Stimulated activated CD8-positive, alpha-beta memory T cell treated with anti-CD3 and anti-CD28 coated beads, Interleukin-2, amount 100 ng/mL, for 1 hour (primary cell): ENCODE results near the gene FGGY.
"Not testable (repeated sequence)": the region's sequence is repeated elsewhere in the genome, so short reads cannot be mapped to it uniquely, and the experiment has no call there.

Experiments used
- DNase-seq, 2 donors: peaks; one replicate each; pipeline ENCODE4 v3.0.0-alpha.2; 2020; ENCODE audit warnings: low read depth in 2 of 2

Gene FGGY

DNA sequence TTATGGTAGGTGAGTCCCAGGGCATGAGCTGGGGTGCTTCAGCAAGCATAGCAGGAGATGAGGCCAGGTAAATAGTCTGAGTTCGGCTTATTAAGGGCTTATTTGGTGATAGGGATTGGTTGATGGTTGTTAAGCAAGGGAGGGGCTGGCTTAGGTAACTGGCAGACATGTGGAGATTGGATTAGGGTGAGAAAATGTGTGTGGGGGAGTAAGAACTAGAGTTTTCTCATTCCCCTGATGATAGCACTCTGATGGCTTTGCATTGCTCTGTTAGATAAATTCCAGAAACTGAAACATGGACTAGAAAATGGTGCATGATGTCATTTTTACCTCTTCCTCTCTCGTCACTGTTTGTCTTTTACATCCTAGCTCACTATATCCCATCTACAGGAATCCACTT lies 53.6 kb downstream of the FGGY start:
- DNase-seq = no peak

DNA sequence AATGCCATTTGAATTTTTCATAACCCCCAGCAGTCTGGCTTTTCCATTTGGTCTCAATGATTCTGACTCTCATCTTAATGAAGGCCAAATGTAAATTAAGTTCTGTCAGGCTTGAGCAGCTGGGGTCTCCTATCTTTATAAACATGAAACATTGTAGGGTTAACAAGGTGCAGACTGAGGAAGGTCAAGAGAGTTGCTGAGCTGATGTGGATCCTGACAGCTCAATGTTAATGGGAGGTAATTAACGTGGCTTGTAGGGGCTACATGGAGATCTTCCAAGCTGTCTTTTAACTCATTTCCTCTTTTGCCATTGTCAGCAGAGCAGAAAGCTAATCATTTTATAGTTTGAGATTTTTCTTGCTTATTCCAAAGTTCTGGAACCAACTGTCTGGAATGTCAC lies 55.2 kb downstream of the FGGY start:
- DNase-seq = no peak

DNA sequence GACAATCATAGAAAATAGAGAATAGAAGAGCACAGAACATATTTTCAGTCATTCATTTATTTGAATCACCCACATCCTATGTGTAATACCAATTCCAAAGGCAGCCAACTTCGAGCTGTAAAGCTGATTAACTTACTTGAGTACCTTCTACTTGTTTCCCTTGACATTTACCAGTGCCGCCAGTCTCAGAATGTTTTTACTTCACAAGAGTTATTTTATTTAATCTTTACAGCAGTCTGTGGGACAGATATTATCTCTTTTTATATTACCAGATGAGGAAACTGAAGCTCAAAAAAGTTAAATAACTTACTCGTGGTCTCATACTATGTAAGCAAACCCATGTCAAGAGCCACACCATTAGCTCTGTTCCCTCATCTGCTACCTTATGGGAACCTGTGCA lies 56.6 kb downstream of the FGGY start:
- DNase-seq = no peak

GRCh38 chr1:59354239-59354638 lies 57.3 kb downstream of the FGGY start:
- not testable (repeated sequence) for DNase-seq

- DNase-seq = no peak
Measured at GRCh38 chr1:59354709-59355337, 57.9 kb downstream of the FGGY start.

DNA sequence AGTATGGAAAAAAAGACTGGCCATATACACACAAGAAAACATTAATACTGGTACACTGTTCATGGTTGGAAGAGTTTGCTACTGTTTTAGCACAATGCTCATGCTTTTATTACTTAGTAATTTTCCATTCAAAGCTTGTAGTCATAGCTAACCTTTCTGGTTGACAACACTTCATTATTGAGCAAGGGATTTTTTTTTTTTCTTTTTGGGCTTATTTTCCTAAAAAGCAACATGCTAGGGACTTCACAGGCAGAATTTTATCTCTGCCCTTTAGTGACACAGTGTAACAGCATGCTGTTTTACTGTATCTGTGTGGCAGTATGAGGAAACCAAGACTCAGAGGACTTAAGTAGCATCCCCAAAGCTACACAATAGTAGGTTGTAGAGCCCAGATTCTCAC lies 58.5 kb downstream of the FGGY start:
- no peak for DNase-seq

GRCh38 chr1:59356627-59357026 lies 59.7 kb downstream of the FGGY start:
- DNase-seq = no peak

- no peak for DNase-seq
Measured at GRCh38 chr1:59357645-59358320, 60.9 kb downstream of the FGGY start.

GRCh38 chr1:59359325-59359724 lies 62.4 kb downstream of the FGGY start:
- no peak for DNase-seq

- no peak for DNase-seq
Measured at GRCh38 chr1:59360170-59360569, 63.3 kb downstream of the FGGY start.

GRCh38 chr1:59360729-59361128 lies 63.8 kb downstream of the FGGY start:
- DNase-seq = no peak

- DNase-seq = no peak
Measured at GRCh38 chr1:59361766-59362165, 64.9 kb downstream of the FGGY start.

- DNase-seq = no peak
Measured at GRCh38 chr1:59364037-59364436, 67.1 kb downstream of the FGGY start.

DNA sequence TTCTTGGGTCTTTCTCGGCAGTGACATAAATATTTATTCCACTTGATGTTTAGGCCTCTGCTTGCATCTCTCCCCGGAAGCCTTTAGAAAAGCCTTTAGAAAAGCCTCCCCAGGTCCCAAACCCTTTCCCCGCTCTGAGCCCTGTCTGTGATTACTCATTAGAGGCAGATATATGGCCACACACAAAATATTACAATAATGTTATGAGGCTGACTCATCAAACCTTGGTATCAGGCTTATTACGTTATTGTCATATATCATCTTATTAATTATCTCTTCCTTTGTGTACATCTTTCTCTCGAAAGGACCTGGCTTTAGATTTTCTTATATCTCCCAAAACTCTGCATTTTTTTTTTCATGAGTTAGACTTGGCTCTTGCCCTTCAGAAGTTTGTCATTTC lies 69.5 kb downstream of the FGGY start:
- no peak for DNase-seq

GRCh38 chr1:59367301-59368007 lies 70.6 kb downstream of the FGGY start:
- DNase-seq = no peak

DNA sequence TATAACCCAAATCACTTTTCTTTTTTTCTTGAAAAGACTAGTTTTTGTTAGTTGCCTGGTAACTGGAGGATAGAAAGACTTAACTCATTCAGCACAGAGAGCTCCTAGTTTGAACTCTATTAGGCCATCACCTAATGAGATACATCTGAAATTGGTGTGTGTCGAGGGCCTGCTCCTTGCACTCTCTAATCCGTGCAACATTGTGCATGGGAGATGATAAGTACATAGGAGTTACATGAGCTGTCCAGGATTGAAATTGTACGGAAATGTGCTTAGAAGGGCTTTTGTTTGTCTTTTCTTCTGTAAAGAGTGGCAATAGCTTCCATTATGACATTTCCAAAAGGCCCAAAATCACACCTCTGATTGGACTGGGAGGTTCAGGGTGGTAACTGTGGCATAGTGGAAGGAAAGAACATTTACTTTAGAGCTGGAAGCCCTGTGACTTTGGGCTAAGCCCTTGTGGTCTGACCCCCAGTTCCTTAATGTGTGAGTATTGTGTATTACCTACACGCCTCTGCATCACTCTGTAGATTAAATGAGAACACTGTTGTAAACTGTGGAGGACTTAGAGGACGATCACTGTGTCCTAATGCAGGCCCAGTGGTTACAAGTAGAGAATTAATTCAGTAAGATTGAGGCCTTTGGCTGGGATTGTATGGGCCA lies 71.2 kb downstream of the FGGY start:
- no peak for DNase-seq

DNA sequence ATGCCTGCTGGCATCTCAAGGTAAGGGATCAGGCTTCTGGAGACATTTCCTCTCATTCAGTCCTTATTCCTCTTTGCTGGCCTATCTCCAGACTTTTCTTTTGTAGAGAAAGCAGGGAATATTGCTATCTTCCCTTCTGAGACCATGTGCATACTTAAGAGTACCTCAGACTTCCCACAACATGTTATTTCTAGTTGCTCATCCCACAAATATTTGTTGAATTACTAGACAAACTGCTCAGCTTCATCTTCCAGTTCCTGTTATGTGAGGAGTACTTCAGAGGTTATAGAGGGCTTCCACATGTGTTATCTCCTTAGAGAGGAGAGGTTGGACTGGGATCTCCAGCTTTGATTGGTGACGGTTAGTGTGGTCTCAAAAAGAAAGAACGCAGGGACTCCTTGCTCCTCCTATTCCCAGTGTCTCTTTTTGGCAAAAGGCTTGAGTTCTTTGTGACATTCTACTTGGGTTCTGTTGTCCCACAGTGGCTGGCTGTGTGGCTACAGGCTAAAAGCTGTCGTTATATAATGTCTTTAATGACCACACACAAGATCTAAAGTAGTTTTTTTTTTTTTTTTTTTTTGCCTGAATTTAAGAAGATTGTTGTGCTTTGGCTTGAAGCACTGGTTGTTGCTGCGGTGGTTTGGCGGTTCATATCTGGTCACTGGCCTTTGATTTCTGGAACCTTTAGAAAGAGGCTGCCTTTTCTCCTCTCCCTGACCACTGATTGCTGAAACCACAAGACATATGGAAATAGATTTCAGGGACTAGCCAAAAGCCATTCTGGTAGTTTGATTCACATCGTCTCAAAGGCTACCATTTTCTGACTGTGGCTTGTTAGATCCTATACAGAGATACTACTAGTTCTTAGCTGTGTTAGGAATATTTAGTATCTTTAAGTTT lies 78.7 kb downstream of the FGGY start:
- DNase-seq = no peak

DNA sequence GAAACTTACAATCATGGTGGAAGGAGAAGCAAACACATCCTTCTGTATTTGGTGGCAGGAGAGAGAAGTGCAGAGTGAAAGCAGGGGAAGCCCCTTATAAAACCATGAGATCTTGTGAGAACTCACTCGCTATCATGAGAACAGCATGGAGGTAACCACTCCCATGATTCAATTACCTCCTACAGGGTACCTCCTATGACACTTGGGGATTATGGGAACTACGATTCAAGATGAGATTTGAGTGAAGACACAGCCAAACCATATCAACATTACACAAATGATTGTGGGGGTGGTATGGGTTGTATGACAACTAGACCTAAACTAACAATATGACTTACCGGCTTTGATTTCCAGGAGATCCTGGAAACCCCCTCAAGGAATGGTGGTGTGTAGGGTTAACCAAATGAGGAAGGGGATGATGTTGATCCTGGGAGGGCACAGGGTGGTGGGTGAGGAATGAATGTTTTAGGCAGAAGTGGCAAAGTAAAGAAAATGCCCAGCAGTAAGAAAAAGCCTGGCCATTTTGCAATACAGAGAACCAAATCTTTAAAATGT lies 80.5 kb downstream of the FGGY start:
- no peak for DNase-seq

- DNase-seq = no peak
Measured at GRCh38 chr1:59378621-59379370, 81.9 kb downstream of the FGGY start.

GRCh38 chr1:59379371-59379728 lies 82.5 kb downstream of the FGGY start:
- no peak for DNase-seq

DNA sequence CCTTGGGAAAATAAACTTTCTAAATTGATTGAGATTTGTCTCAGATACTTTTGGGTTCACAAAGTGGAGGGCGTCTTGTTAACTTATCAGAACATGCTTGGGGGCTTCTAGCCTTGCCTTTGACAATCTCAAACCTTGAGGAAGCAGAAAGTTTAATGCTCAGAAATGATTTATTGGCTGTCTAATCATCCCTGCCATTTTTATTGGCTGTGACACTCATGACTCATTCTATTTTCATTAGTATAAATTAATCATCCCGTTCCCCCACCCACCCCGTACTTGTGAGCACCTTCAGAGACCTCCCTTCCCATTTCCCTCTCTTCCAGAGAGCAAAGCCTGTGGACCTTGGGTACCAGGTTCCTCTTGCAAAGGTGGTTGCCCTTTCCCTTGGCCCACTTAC lies 87.1 kb downstream of the FGGY start:
- no peak for DNase-seq
